HG03045 (cell line): ENCODE results near the gene TLK2.
"Not testable (repeated sequence)": the region's sequence is repeated elsewhere in the genome, so short reads cannot be mapped to it uniquely, and the experiment has no call there.

ENCODE experiments used
- ATAC-seq: cut with Tn5 transposase; IDR thresholded peaks from one replicate; pipeline ENCODE4 v1.9.1; 2021; ENCODE audit warnings: mild to moderate bottlenecking, moderate library complexity; ENCODE audit not compliant: unreplicated experiment

The TLK2 gene

GRCh38 chr17:62482553-62482952, 3.9 kb downstream of the TLK2 start:
- ATAC-seq: not testable (repeated sequence)

GRCh38 chr17:62490990-62491389, 12.4 kb downstream of the TLK2 start:
- ATAC-seq: not testable (repeated sequence)

GRCh38 chr17:62493049-62493655, 14.5 kb downstream of the TLK2 start:
- not testable (repeated sequence) for ATAC-seq

GRCh38 chr17:62494073-62494472, 15.4 kb downstream of the TLK2 start:
- ATAC-seq: not testable (repeated sequence)

GRCh38 chr17:62496344-62496743, 17.7 kb downstream of the TLK2 start:
- not testable (repeated sequence) for ATAC-seq

GRCh38 chr17:62498796-62499195, 20.2 kb downstream of the TLK2 start:
- ATAC-seq: not testable (repeated sequence)

- ATAC-seq: not testable (repeated sequence)
Measured at GRCh38 chr17:62500463-62500862, 21.8 kb downstream of the TLK2 start.

GRCh38 chr17:62504857-62505256, 26.2 kb downstream of the TLK2 start:
- ATAC-seq: not testable (repeated sequence)

GRCh38 chr17:62507191-62507836, 28.7 kb downstream of the TLK2 start:
- ATAC-seq: not testable (repeated sequence)

GRCh38 chr17:62510247-62510819, 31.7 kb downstream of the TLK2 start:
- not testable (repeated sequence) for ATAC-seq

- ATAC-seq: not testable (repeated sequence)
Measured at GRCh38 chr17:62511014-62511413, 32.4 kb downstream of the TLK2 start.

- ATAC-seq: not testable (repeated sequence)
Measured at GRCh38 chr17:62516376-62516775, 37.8 kb downstream of the TLK2 start.

- ATAC-seq: not testable (repeated sequence)
Measured at GRCh38 chr17:62521295-62521694, 42.7 kb downstream of the TLK2 start.

- ATAC-seq: not testable (repeated sequence)
Measured at GRCh38 chr17:62524077-62524476, 45.5 kb downstream of the TLK2 start.

- not testable (repeated sequence) for ATAC-seq
Measured at GRCh38 chr17:62525317-62525716, 46.7 kb downstream of the TLK2 start.

- ATAC-seq: not testable (repeated sequence)
Measured at GRCh38 chr17:62530936-62531335, 52.3 kb downstream of the TLK2 start.

GRCh38 chr17:62536557-62536956, 57.9 kb downstream of the TLK2 start:
- not testable (repeated sequence) for ATAC-seq

GRCh38 chr17:62541073-62541472, 62.4 kb downstream of the TLK2 start:
- not testable (repeated sequence) for ATAC-seq

- not testable (repeated sequence) for ATAC-seq
Measured at GRCh38 chr17:62543278-62543775, 64.7 kb downstream of the TLK2 start.

- ATAC-seq: not testable (repeated sequence)
Measured at GRCh38 chr17:62546066-62546465, 67.4 kb downstream of the TLK2 start.

GRCh38 chr17:62552851-62553659, 74.4 kb downstream of the TLK2 start:
- peak; percentile 74 for ATAC-seq
